Measurements from ENCODE around the gene UBLCP1.

DNA sequence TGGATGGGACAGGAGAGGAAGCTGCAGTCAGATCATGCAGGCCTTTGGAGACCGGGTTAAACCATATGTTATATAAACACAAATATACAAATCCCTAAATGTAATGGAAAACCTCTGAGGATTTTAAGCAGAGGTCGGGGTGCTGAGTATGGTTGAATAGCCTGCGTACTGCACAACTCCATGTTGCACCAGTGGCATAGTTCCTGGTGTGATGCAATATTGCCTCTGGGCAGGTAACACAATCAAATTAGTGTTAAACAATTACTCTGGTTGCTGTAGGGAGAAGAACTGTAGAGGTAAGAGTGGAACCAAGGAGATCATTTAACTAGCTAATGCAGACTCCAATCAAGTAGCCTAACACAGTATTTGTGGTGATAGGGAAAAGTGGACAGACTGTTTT is 32.4 kb upstream of the UBLCP1 start:
- TF ChIP-seq, protein P1, sequence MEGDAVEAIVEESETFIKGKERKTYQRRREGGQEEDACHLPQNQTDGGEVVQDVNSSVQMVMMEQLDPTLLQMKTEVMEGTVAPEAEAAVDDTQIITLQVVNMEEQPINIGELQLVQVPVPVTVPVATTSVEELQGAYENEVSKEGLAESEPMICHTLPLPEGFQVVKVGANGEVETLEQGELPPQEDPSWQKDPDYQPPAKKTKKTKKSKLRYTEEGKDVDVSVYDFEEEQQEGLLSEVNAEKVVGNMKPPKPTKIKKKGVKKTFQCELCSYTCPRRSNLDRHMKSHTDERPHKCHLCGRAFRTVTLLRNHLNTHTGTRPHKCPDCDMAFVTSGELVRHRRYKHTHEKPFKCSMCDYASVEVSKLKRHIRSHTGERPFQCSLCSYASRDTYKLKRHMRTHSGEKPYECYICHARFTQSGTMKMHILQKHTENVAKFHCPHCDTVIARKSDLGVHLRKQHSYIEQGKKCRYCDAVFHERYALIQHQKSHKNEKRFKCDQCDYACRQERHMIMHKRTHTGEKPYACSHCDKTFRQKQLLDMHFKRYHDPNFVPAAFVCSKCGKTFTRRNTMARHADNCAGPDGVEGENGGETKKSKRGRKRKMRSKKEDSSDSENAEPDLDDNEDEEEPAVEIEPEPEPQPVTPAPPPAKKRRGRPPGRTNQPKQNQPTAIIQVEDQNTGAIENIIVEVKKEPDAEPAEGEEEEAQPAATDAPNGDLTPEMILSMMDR (IDR thresholded peaks at IDR 0.05): no peak
- no peak for TF ChIP-seq POLR2A (IDR thresholded peaks at IDR 0.05)
